H9 (cell line): Measurements from ENCODE around the gene UGT1A5. TPM values are rescaled to one million over a fixed set of nuclear protein-coding genes. Genes with fewer than 3 reads are reported as not detected.

Source experiments
- DNase-seq: peaks from one replicate; pipeline ENCODE4 v3.0.0-alpha.2; 2017
- H2AFZ ChIP-seq: one replicate; pipeline ENCODE4 v1.6.1; 2013; ENCODE audit warnings: mild to moderate bottlenecking, low read length, control low read depth, moderate library complexity
- H2AK5ac ChIP-seq: 2 replicates; pipeline ENCODE4 v1.6.1; 2013; ENCODE audit warnings: low read length, control low read depth, mixed read lengths; ENCODE audit not compliant: insufficient read length
- H2BK120ac ChIP-seq: one replicate; pipeline ENCODE4 v1.6.1; 2013; ENCODE audit warnings: low read depth, mild to moderate bottlenecking, low read length, control low read depth, inconsistent platforms; ENCODE audit not compliant: poor library complexity, severe bottlenecking
- H2BK12ac ChIP-seq: 2 replicates; pipeline ENCODE4 v1.6.1; 2013; ENCODE audit warnings: low read length, control low read depth, mixed read lengths, low read depth; ENCODE audit not compliant: insufficient read length
- H2BK15ac ChIP-seq: 2 replicates; pipeline ENCODE4 v1.6.1; 2013; ENCODE audit warnings: low read depth, low read length, control low read depth
- H2BK20ac ChIP-seq: one replicate; pipeline ENCODE4 v1.6.1; 2013; ENCODE audit warnings: low read depth, mild to moderate bottlenecking, low read length, control low read depth, inconsistent platforms; ENCODE audit not compliant: poor library complexity, severe bottlenecking
- H2BK5ac ChIP-seq: 2 replicates; pipeline ENCODE4 v1.6.1; 2013; ENCODE audit warnings: low read length, control low read depth, mixed read lengths; ENCODE audit not compliant: insufficient read length
- H3K14ac ChIP-seq: 2 replicates; pipeline ENCODE4 v1.6.1; 2013; ENCODE audit warnings: low read length, control low read depth; ENCODE audit not compliant: insufficient read depth
- H3K18ac ChIP-seq: 2 replicates; pipeline ENCODE4 v1.6.1; 2013; ENCODE audit warnings: low read depth, mild to moderate bottlenecking, mixed read lengths, low read length, control low read depth; ENCODE audit not compliant: insufficient read length
- H3K23ac ChIP-seq: 2 replicates; pipeline ENCODE4 v1.6.1; 2013; ENCODE audit warnings: low read length, control low read depth, mixed read lengths, low read depth; ENCODE audit not compliant: insufficient read length
- H3K23me2 ChIP-seq: 2 replicates; pipeline ENCODE4 v1.6.1; 2013; ENCODE audit warnings: low read depth, mild to moderate bottlenecking, mixed read lengths, low read length, control low read depth; ENCODE audit not compliant: insufficient read length, poor library complexity, severe bottlenecking
- H3K27ac ChIP-seq: 2 replicates; pipeline ENCODE4 v1.5.1; 2013; ENCODE audit warnings: low read length, control low read depth, mixed read lengths, low read depth; ENCODE audit not compliant: insufficient read length
- H3K27me3 ChIP-seq: 2 replicates; pipeline ENCODE4 v1.6.1; 2013; ENCODE audit warnings: low read length, control low read depth, inconsistent platforms; ENCODE audit not compliant: insufficient read depth
- H3K4ac ChIP-seq: 2 replicates; pipeline ENCODE4 v1.6.1; 2013; ENCODE audit warnings: low read depth, mild to moderate bottlenecking, control low read depth, inconsistent platforms, low read length, moderate library complexity
- H3K4me1 ChIP-seq: 2 replicates; pipeline ENCODE4 v1.6.1; 2013; ENCODE audit warnings: low read length, control low read depth, inconsistent platforms; ENCODE audit not compliant: insufficient read depth
- H3K4me2 ChIP-seq: 2 replicates; pipeline ENCODE4 v1.6.1; 2013; ENCODE audit warnings: low read length, control low read depth, mixed read lengths; ENCODE audit not compliant: insufficient read length, insufficient read depth
- H3K56ac ChIP-seq: 2 replicates; pipeline ENCODE4 v1.6.1; 2013; ENCODE audit warnings: low read depth, mild to moderate bottlenecking, mixed read lengths, low read length, control low read depth; ENCODE audit not compliant: insufficient read length
- H3K79me1 ChIP-seq: 2 replicates; pipeline ENCODE4 v1.6.1; 2013; ENCODE audit warnings: low read depth, mild to moderate bottlenecking, moderate library complexity, low read length, control low read depth, inconsistent platforms; ENCODE audit not compliant: insufficient read depth, poor library complexity, severe bottlenecking
- H3K79me2 ChIP-seq: 2 replicates; pipeline ENCODE4 v1.6.1; 2013; ENCODE audit warnings: low read length, control low read depth, inconsistent platforms; ENCODE audit not compliant: insufficient read depth
- H3K9ac ChIP-seq: 2 replicates; pipeline ENCODE4 v1.6.1; 2013; ENCODE audit warnings: low read length, control low read depth, mixed read lengths; ENCODE audit not compliant: insufficient read length; ENCODE audit errors: extremely low read depth
- H3K9me3 ChIP-seq: one replicate; pipeline ENCODE4 v1.6.1; 2013; ENCODE audit warnings: low read depth, low read length, inconsistent platforms; ENCODE audit not compliant: control insufficient read depth
- H3T11ph ChIP-seq: one replicate; pipeline ENCODE4 v1.6.1; 2013; ENCODE audit warnings: mild to moderate bottlenecking, low read length, control low read depth, inconsistent platforms
- H4K20me1 ChIP-seq: one replicate; pipeline ENCODE4 v1.6.1; 2013; ENCODE audit not compliant: control insufficient read depth, insufficient read length, insufficient read depth
- H4K5ac ChIP-seq: 2 replicates; pipeline ENCODE4 v1.6.1; 2013; ENCODE audit warnings: low read depth, mild to moderate bottlenecking, mixed read lengths, low read length, control low read depth; ENCODE audit not compliant: insufficient read length
- H4K8ac ChIP-seq: replicated peaks from 2 replicates; pipeline ENCODE4 v1.6.1; 2013; ENCODE audit warnings: low read length, control low read depth, mixed read lengths, low read depth; ENCODE audit not compliant: insufficient read length
- H4K91ac ChIP-seq: 2 replicates; pipeline ENCODE4 v1.6.1; 2013; ENCODE audit warnings: low read depth, mild to moderate bottlenecking, moderate library complexity, mixed read lengths, low read length, control low read depth; ENCODE audit not compliant: insufficient read length
- H3K27ac Mint-ChIP-seq, 3 experiments: 2 replicates in 2 of 3; 3 replicates in 1 of 3; pipeline ENCODE4 v1.8.0; 2020 to 2021; ENCODE audit warnings: mixed read lengths in 3 of 3, mild to moderate bottlenecking in 1 of 3, moderate library complexity in 1 of 3
- H3K27me3 Mint-ChIP-seq: 2 replicates; pipeline ENCODE4 v1.8.0; 2021; ENCODE audit warnings: low read depth, mild to moderate bottlenecking, moderate library complexity, mixed read lengths
- H3K36me3 Mint-ChIP-seq, 3 experiments: 2 replicates in 2 of 3; 3 replicates in 1 of 3; pipeline ENCODE4 v1.8.0; 2020 to 2021; ENCODE audit warnings: low read depth in 3 of 3, mixed read lengths in 3 of 3; ENCODE audit not compliant: insufficient read depth in 1 of 3
- H3K4me1 Mint-ChIP-seq, 2 experiments: 2 replicates each; pipeline ENCODE4 v1.8.0; 2020; ENCODE audit warnings: mixed read lengths in 2 of 2
- H3K4me3 Mint-ChIP-seq, 2 experiments: 2 replicates in 1 of 2; 3 replicates in 1 of 2; pipeline ENCODE4 v1.8.0; 2020 to 2021; ENCODE audit warnings: mild to moderate bottlenecking in 2 of 2, mixed read lengths in 2 of 2, moderate library complexity in 1 of 2
- H3K9me3 Mint-ChIP-seq, 2 experiments: 2 replicates in 1 of 2; 3 replicates in 1 of 2; pipeline ENCODE4 v1.8.0; 2020; ENCODE audit warnings: mild to moderate bottlenecking in 2 of 2, mixed read lengths in 2 of 2, moderate library complexity in 1 of 2
- CTCF ChIP-seq: fragments of 200-600 bp; sonication (generic); conservative IDR thresholded peaks from 3 replicates; pipeline ENCODE4 v1.8.0; 2021; ENCODE audit warnings: antibody characterized with exemption, mild to moderate bottlenecking
- WGBS: extraction: QIAGEN DNeasy Blood & Tissue Kit; methylation state at CpG from one replicate; pipeline ENCODE4 v1.1.7; 2013; ENCODE audit warnings: missing lambda C conversion rate, low lambda C conversion rate, mixed read lengths; ENCODE audit not compliant: insufficient read length; ENCODE audit errors: extremely low coverage; 5-methylcytosine and 5-hydroxymethylcytosine counted together
- total RNA-seq: library from RNA; stranded (reverse); gene quantifications from 2 replicates; pipeline ENCODE4 v1.2.1, GENCODE V29; 2021

The UGT1A5 gene
- total RNA-seq, 1 experiment from 2014 or later: not detected

GRCh38 chr2:233671290-233672161, 41.2 kb upstream of the UGT1A5 start, which contains the start of gene UGT1A9:
Gene UGT1A9 (plus strand): TSS chr2:233671898. CDS start chr2:233671935, 37 bp downstream.
- Histone ChIP-seq H2BK5ac (no peak within 1 kb of the TSS), H2BK20ac (no peak within 1 kb of the TSS), H3K4me1 (no peaks in the 10 kb centered on the region; the same call in 1 of the 2 replicates), H3K56ac (no peak within 1 kb of the TSS), H2BK12ac (no peak within 1 kb of the TSS), H3T11ph (no peak within 1 kb of the TSS), H2BK120ac (no peak within 1 kb of the TSS), H3K9me3 (no peaks in the 10 kb centered on the region), H3K23me2 (no peaks in the 10 kb centered on the region), H3K18ac (no peak within 1 kb of the TSS), H4K20me1 (no peaks in the 10 kb centered on the region), H3K23ac (no peak within 1 kb of the TSS), H4K91ac (no peak within 1 kb of the TSS), H3K79me1 (no peaks in the 10 kb centered on the region), H3K4me2 (no peak within 1 kb of the TSS), H4K8ac (no peak within 1 kb of the TSS), H3K27me3 (no peaks in the 10 kb centered on the region), H3K14ac (no peak within 1 kb of the TSS), H2AK5ac (no peak within 1 kb of the TSS), H2BK15ac (no peak within 1 kb of the TSS), H3K27ac (no peak within 1 kb of the TSS), H2AFZ (no peak within 1 kb of the TSS), H4K5ac (no peak within 1 kb of the TSS), H3K4ac (no peak within 1 kb of the TSS), H3K9ac (no peak within 1 kb of the TSS), H3K79me2 (no peaks in the 10 kb centered on the region)
- Mint-ChIP-seq H3K27ac (no peak within 1 kb of the TSS; a peak in 1 of 7 replicates), H3K4me3 (no peak within 1 kb of the TSS), H3K4me1 (peaks cover 2 to 5% of the 10 kb centered on the region in 2 experiments; a peak in 3 of 4 replicates), H3K36me3 (no peaks in the 10 kb centered on the region), H3K27me3 (peaks cover 13% of the 10 kb centered on the region), H3K9me3 (peaks cover 0 to 8% of the 10 kb centered on the region in 2 experiments; a peak in 2 of 5 replicates)
- TF ChIP-seq CTCF: no peak
- DNase-seq: no peak
- WGBS: no CpG with 5 or more reads among the region's 5 CpGs
